Activated T-cell treated with anti-CD3 and anti-CD28 coated beads for 1 hour (primary cell): ENCODE measurements around the gene SRBD1.

Source experiments
- DNase-seq: peaks from one replicate; pipeline ENCODE4 v3.0.0-alpha.2; 2020; ENCODE audit warnings: low read depth

The SRBD1 gene

DNA sequence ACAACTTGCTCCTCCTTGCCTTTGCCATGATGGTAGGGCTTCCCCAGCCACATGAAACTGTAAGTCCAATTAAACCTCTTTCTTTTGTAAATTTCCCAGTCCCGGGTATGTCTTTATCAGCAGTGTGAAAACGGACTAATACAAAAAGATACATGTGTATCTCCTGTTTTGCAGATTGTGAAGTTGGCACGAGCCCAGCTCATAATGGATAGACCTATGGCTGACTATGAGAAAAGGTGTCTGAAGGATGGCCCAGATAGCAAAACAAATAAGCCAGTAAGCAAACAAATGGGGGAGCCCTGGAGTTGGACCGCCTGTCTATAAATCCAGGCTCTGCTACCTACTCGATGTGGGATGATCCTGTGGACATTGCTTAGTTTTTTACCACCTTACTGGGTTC is 24.9 kb upstream of the SRBD1 start:
- DNase-seq, result no peak

DNA sequence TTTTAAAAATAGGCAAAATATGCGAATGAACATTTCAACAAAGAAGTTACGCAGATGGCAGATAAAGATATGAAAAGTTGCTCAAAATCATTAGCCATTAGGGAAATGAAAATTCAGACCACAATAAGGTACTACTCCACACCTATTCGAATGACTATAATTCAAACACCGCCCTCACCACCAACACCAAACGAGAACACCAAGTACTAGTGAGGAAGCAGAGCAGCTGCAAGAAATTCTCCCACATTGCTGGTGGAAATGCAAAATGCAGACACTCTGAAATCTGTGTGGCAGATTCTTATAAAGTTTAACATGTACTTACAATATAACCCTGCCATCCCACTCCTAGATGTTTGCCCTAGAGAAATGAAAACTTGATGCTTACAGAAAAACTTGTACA is 23.2 kb upstream of the SRBD1 start:
- no peak for DNase-seq

DNA sequence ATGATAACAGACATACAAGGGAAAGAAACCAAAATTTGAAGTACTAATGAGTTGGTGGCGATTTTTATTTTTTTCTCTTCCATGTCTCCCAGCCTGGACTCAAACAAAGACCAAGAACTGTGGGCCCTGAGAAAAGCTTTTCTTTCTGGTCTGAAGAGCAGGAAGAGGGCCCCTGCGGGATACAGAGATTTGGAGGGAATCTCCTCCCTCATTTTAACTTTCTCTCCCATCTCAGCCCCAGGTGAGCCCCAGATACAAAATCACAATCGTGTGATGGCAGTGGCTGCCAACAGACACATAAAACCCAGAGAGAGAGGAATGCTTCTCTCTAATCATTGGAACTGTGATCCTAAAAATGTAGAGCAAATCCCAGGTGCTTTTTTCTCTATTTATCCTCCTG is 20.9 kb upstream of the SRBD1 start:
- no peak for DNase-seq

DNA sequence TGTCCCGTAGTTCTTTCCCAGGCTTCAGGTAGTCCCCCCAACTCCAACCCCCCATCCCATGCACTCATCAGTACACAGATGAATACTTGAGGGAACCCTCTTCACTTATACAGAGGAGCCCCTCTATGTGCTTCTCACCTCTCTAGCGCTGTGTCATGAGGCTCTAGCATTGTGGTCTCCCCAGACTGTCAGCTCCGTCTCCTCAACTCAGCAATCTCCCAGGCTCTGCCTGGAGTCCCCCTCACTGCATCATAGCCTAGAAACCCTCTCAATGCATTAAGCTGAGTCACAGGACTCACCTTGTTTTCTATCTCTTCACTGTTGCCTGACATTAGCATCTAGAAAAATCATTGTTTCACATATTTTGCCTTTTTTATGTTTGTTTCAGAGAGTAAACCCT is 20.3 kb upstream of the SRBD1 start:
- DNase-seq, result no peak

DNA sequence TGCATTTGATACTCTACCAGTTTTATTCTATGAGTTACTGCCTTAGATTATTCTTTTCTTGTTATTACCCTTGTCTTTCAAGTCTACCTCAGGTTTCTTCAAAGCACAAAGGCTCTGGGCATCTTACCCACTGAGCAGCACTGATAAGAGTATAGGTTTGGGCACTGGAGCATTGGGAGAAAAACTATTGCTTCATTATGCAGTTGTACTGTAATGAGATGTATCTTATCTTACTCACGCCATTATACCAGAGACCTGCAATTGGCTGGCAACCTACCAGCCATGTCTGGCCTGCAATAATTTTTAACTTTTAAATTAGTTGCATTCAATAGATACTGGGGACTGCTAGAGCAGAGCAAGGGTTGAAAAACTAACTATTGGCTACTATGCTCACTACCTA is 18.9 kb upstream of the SRBD1 start:
- DNase-seq, result no peak

DNA sequence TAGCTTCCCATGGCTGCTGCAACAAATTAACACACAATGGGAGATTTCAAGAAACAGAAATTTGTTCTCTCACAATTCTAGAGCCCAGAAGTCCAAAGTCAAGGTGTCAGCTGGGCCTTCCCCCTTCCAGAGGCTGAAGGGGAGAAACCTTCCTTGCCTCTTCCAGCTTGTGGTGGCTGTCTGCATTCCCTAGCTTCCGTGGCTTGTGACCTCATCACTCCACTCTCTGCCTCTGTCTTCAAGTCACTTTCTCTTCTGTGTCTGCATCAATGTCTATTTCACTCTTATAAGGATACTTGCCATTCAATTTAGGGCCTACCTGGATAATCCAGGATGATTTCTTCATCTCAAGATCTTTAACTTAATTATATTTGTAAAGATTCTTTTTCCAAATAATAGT is 16.8 kb upstream of the SRBD1 start:
- no peak for DNase-seq

DNA sequence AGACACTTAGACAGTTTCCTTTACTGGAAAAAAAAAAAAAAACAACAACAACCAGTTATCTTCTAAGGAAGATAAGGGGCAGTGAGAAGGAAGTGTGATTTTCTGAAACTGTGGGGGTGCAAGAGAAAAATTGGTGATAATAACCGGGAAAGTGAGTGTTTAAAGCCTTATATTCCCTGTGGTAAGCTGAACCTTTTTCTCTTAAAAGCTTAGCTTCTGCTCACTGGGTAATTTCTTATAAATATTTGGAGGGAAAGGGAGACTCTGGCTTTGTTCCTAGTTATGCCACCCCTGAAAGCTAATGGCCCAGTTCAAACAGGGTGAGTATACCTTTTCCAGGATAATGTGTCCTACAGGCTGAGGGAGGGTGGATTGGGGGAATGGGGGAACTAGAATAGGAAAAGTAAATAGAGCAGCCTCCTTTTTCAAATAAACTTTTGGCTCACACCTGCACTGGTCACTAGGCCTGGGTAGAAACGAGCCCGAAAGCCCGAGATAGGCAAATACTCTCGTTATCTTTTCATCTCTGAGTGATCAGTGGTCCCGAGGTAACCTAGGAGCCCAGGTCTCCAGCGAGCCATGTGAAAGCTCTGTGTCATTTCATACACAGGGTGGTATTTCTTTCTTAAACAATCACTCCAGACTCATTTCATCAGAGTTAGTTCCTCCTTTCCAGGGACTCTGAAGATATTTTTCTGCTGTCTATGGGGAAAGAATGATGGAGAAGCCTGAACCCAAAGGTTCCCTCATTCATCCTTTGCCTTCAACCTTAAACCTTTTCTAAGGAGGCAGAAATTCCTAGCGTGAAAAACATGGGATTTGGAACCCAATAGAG is 15.5 kb upstream of the SRBD1 start:
- no peak for DNase-seq

DNA sequence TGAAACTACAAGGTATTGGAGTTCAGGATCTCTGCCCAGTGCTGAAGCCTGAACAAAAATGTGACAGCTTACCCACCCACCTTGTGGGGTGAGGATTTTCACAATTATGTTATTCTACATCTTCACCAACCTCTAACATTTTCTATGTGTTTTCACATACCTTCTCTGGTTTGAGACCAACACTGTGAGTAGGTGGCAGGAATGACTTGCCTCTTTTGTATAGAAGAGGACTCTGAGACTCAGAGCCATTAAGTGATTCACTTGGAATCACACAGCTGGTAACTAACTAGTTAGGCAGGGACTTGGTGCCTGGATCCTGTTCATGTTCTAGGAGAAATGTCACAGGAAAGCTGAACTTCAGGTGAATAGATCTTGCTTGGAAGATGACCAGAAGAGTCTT is 14.8 kb upstream of the SRBD1 start:
- no peak for DNase-seq

DNA sequence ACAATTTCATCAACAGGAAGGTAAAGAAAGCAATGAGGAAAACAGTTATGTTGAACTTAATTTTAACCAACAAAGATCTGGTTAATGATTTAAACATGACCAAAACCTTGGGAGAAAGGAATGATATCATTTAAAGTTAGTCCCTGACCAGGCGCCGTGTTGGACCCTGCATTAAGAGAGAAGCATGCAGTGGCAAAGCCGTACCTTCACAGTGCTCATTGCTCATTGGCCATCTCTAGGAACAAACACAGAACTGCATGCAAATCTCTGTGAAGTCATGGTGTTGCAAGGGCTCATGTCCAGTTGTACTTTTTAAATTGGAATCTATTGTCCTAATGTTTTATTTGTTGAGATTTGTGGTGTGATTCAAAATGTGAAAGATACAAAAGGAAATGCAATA is 12.0 kb upstream of the SRBD1 start:
- no peak for DNase-seq

DNA sequence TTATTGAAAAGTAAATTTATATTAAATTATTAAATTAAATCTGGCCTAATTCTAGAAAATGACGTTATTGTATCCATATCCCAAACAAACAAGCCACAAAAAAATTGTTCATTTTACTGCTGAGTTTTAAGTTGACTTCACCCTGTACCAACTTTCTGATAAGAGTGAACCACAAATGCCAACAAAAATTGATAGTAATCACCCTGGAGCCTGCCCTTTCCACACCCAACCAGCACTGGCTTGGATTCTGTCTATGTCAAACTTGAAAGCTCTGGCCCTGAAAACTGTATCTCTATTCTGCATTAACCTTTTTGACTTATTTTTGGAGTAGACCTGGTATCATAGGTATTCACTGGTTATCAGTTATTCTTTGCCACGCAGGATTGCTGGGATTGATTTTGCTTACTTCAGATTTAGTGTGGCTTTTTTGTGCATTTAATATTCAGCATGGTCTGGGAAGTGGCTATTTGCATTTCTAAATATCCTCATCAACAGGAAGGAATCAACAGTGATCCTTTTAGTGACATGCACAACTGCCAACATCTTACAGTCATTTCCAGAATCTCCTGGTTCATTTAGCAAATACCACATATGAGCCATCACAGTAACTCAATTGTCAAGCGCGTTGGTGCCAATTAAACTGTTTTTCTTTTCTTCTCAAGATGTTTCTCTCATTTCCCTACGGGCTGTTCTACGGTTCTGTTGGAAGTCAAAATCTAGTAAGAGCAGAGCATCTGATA is 11.4 kb upstream of the SRBD1 start:
- DNase-seq, result no peak

DNA sequence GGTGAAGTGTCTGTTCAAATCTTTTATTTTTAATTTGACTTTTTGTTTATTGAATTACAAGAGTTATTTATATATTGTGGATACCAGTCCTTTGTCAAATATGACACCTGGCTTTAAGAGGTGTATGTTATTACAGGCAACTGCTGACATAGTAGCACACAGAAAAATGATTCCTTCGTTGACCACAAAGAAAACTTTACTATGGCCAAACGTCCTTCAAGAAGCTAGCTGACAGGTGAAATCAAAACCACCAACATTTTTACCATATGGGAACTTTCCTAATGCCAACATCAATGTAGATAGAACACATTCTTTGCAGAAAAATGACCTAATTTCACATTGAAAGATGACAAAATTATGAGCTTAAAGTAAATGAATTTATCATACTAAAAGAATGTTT is 6.4 kb upstream of the SRBD1 start:
- DNase-seq, result no peak

DNA sequence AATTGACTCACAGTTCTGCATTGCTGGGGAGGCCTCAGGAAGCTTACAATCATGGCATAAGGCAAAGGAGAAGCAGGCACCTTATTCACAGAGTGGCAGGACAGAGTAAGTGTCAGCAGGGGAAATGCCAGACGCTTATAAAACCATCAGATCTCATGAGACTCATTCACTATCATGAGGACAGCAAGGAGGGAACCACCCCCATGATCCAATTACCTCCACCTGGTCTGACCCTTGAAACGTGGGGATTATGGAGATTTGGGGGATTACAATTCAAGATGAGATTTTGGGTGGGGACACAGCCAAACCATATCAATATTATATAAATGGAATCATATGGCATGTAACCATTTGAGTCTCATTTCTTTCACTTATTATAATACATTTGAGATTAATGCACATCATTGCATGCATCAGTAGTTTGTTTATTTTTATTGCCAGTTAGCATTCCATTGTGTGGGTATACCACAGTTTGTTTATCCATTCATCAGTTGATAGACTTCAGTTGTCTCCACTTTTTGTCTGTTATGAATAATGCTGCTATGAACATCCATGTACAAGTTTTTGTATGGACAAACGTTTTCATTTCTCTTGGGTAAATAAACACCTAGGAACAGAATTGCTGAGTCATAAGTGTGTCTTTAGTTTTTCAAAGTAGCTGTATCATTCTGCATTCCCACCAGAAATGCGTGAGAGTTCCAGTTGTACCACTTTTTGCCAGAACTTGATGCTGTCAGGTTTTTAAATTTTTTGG is 5.8 kb upstream of the SRBD1 start:
- no peak for DNase-seq

DNA sequence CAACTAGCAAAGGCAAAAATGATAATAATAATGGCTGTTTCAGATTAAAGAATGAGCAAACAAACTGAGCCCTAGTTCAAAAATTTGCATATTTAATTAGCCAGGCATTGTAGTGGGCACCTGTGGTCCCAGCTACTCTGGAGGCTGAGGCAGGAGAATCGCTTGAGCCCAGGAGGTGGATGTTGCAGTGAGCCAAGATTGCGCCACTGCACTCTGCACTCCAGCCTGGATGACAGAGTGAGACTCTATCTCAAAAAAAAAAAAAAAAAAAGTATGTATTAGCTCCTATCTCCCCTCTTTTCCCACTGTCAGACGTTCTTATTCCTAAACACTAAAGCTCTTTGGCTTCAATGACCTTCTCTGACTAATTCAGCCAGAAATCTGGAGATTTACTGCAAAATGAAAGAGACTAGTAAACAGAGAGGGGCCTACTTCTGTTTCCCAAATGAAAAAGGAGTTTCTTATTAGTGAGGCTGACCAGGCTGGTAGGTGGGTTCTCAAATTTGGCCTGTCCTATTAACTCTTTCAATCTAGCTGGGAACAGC is 3.9 kb upstream of the SRBD1 start:
- no peak for DNase-seq

DNA sequence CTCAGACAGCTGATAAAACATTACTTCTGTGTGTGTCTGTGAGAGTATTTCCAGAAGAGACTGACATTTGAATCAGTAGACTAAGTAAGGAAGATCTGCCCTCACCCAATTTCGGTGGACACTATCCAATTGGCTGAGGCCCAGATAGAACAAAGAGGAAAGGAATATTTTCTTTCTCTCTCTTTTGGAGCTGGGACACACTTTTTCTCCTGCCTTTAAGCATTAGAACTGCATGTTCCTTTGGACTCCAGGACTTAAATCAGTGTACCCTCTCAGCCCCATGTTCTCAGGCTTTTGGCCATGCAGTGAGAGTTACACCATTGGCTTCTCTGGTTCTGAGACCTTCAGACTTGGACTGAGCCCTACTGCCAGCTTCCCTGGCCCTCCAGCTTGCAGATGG is 3.3 kb upstream of the SRBD1 start:
- no peak for DNase-seq

DNA sequence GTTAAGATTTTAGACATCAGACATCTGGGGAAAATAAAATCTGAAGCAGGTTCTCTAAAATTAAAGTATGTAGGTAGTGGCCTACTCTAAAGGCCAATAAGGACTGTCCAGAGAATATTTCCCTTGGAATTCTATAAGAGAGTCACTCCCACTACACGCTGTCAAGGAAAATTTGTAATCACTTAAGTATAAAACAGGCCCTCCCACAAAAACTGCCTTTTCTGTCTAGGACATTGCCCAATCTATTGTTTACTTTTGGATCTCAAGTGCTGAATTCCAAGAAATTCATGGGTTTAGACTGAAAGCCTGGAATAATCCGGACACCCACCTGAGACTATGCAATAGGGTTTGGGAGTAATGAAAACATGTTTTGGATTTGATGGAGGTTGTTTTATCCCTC is 1.7 kb upstream of the SRBD1 start:
- no peak for DNase-seq

DNA sequence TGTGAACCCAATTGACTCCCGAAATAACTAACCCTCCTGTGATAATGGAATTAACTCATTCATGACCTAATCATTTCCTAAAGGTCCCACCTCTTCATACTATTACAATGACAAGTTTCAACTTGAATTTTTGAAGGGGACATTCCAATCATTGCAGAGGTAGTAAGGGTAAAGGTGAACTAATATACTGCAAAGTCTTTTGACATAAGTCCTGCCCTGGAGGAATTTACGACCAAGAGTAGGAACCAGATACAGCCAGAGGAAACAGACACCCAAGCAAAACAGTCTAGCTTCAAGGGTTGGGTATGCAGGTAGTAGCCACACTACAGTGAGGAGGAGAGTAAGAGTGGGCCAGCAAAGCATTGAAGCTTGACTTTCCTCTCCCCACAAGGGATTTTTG is 1.2 kb upstream of the SRBD1 start:
- no peak for DNase-seq

DNA sequence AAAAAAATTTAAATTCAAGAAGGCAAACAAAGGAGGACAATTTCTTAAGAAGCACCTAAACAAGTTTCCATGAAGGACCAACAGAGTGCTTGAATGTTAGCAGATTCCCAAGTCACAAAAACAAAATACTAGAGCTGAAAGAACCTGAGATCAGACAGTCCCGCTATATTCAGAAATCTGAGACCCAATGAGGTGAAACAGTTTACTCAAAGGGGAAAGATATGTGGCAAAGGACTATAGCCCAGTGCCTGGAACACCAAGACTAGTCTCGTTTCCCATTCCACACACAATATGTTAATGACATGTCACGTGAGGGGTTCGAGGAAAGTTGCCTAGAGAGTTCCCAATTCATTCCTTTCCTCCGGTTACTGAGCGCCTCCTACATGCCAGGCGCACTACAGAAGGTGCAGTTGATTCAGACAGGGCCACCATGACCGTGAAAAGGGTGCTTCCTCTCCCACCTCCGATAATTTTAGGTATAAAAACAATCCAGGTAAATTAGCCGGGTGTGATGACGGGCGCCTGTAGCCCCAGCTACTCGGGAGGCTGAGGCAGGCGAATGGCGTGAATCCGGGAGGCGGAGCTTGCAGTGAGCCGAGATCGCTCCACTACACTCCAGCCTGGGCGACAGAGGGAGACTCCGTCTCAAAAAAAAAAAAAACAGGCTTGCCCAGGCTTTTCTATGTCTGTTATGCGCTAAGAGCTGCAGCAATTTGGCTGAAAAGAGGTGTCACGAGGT is 617 bp downstream of the SRBD1 start:
- DNase-seq, result peak; percentile 1

DNA sequence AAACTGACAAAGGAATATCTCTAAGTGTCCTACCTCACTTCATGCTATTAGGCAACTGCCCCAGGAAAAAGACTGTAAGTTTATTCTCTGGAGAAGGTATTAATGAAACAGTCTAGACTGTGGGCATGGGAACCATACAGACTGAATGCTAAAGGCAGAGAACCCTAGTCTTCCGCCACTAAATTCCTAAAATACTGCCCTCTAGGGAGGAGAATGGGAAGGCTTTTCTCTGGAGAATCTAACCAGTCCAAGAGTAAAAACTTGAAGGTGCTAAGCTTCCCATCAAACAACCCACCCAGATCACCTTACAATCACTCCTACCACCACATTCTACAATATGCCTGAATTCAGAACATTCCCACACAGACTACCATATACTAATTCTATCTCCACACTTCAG is 3.4 kb downstream of the SRBD1 start:
- DNase-seq, result no peak

DNA sequence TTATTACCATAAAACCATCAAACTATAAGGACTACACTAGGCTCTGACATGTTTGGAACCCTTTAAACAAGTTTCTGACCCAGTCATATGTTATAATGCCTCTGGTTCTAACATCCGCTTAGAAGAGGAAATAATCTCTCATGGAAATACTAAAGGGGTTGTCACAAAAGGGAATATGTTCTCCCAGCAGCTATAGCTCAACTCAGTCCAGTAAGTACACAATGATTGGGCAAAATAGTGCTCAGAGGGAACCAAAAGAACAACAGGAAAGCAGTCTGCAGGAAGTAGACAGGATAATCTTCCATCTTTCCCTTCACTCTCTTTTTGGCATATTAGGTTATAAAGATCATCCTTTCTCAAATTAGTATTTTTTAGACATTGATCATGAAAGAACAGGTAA is 4.3 kb downstream of the SRBD1 start:
- DNase-seq, result no peak

DNA sequence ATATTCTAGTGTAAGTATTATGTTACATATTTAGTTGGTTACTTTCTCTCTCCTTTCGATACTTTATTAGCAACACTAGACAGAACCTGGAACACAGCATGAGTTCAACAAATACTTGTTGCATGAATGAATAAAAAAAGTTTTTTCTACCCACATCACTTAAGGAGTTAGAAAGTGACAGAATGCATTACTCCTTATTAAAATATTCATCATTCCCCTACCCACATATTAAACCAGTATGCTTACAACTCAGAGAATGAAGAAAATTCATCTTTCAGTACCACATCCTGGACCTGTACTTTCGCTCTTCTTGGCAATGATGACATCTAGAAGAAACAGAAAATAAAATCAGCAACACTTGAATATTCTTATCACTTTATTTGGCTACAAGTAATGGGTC is 6.0 kb downstream of the SRBD1 start:
- DNase-seq, result no peak

DNA sequence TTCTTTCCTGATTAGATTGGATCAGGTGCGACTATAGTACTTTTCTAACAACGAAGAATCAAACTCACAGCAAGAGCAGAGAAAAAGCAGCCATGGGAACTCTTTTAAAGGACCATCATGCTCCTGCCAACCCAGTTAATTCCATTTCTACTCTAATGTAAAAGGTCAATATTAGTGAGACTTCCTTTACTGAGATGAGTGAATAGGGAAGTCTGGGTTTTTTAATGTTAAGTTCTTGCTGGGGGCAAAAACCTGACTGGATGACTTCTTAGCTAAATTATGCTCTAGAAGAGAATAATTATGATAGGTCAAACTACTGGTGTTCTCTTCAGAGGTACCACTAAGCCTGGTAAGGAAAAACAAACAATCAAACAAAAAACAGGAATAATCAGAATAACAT is 8.4 kb downstream of the SRBD1 start:
- no peak for DNase-seq

DNA sequence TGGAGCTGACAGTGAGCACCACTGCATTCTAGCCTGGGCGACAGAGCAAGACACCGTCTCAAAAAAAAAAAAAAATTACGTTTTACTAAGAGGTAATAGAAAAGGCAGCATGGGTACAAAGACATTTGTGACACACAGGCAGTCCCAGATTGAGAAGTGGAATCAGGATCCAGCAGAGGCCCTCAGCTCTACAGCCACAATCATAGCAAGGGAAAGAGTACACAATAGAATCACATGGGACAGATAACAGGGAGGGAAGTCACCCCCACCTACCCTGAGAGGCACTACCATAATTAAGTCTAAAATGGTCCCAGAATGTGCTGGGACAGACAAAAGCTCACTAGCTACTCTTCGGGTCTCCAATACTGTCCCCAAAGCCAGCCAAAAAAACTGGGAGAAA is 12.5 kb downstream of the SRBD1 start:
- no peak for DNase-seq
